Activated T-cell treated with anti-CD3 and anti-CD28 coated beads, Interleukin-2, amount 50 U/mL, for 24 hours (primary cell): Measurements from ENCODE around the gene GEMIN4.
"Not testable (repeated sequence)": the region's sequence is repeated elsewhere in the genome, so short reads cannot be mapped to it uniquely, and the experiment has no call there.

Source experiments
- DNase-seq: peaks from one replicate; pipeline ENCODE4 v3.0.0-alpha.2; 2020
- H3K27ac Mint-ChIP-seq: 2 replicates; pipeline ENCODE4 v1.8.0; 2020; ENCODE audit warnings: mild to moderate bottlenecking, mixed read lengths
- H3K27me3 Mint-ChIP-seq: 2 replicates; pipeline ENCODE4 v1.8.0; 2020; ENCODE audit warnings: mixed read lengths
- H3K36me3 Mint-ChIP-seq: 2 replicates; pipeline ENCODE4 v1.8.0; 2020; ENCODE audit warnings: low read depth, mixed read lengths
- H3K4me1 Mint-ChIP-seq: 2 replicates; pipeline ENCODE4 v1.8.0; 2020; ENCODE audit warnings: low read depth, mixed read lengths
- H3K4me3 Mint-ChIP-seq: 2 replicates; pipeline ENCODE4 v1.8.0; 2020; ENCODE audit warnings: mild to moderate bottlenecking, moderate library complexity, mixed read lengths
- H3K9me3 Mint-ChIP-seq: 2 replicates; pipeline ENCODE4 v1.8.0; 2020; ENCODE audit warnings: mixed read lengths

GEMIN4 gene

DNA sequence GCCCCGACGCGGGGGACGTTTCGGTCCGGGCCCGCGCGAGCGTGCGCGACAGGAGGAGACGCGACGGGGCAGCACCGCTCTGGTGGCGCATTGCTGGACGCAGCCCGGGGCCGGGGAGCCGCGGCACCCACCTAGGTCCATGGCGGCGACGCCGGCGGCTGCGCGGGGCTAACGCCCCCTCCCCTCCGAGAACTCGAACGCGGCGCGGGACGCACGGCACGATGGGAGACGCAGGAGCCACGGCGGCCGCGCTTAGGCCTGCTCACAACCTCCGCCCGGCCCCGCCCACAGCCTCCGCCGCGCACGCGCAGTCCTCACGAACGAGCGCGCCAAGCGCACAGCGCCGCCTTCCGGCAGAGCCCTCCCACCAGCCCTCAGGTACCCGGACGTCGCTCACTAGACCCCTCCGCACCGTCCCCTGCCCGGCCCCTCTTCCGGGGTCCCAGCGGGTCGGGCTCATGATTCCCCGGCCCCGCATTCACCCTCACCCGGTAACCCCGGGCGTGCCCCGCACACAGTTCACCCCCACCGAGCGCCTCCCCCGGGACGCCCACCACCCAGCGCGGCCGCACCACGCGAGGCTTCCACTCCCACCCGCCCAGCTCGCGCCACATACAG, at the start of gene GEMIN4:
Gene GEMIN4 (minus strand): TSS at position 263 of the 618 bp plus-strand sequence. CDS start 122 bp downstream, at position 141.
- Mint-ChIP-seq H3K9me3 (peaks cover 4% of the 10 kb centered on the region), H3K4me1 (peaks cover 43% of the 10 kb centered on the region), H3K36me3 (peaks cover 60% of the 10 kb centered on the region), H3K4me3 (peak within 1 kb of the TSS; percentile 99), H3K27ac (peak within 1 kb of the TSS; percentile 98), H3K27me3 (no peaks in the 10 kb centered on the region)
- peak; percentile 100 for DNase-seq

DNA sequence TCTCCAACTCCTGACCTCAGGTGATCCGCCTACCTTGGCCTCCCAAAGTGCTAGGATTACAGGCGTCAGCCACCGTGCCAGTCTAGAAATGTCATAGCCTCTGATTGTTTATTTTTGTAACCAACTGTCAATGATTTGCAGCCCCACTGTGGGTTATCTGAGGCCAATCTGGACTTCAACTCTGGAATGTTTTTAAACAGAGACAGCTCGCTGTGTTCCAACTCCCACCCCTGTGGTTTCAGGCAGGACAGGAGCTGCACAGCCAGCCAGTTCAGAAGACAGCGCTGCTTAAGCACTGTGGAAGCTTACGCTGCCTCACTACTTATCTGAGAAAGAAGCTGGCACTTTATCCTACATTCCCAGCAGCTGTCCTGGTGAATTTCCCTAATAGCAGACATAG, 49.6 kb upstream of the GEMIN4 start:
- no peak for DNase-seq
- Mint-ChIP-seq H3K4me1 (no peaks in the 10 kb centered on the region), H3K27ac (no peak overlapping the region), H3K4me3 (no peak overlapping the region), H3K36me3 (peaks cover 2% of the 10 kb centered on the region), H3K9me3 (no peaks in the 10 kb centered on the region), H3K27me3 (no peaks in the 10 kb centered on the region)

DNA sequence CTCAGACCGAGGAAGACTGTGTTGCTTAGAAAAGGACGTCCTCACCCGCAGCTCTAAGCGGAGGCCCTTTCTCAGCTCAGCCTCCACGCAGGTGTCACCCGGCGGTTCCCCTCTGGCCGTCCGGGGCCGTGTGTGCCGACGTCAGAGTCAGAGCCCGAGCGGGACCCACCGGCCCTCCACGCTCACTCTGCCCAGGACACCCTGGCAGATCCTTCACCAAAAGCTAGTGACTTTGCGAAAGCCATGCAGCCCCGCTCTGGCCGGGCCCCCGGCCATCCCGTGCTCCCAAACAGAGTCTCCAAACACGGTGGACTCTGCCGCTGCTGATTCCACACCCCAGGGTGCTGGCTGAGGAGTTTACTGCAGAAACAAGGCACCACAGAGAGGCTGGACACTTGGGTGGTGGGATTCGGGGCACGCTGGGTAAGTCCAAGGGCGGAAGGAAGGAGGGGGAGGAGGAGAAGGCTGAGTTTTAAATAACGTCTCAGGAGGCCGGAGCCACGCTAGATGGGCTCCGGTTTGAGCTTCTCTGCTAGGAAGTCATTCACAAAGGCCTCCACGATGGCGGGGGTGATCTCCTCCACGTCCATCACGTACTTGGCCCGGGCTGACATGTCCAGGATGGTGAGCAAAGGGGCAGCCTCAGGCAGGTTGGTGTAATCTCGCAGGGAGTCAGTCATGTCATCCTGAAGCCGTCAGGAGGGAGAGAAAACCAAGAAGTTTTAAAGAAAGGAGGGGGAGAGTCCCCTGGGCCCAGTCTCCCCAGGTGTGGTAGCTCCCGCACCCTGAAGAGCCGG, 48.6 kb upstream of the GEMIN4 start:
- Mint-ChIP-seq H3K4me1 (no peaks in the 10 kb centered on the region), H3K27me3 (no peaks in the 10 kb centered on the region), H3K36me3 (peaks cover 2% of the 10 kb centered on the region), H3K9me3 (no peaks in the 10 kb centered on the region), H3K27ac (no peak overlapping the region), H3K4me3 (no peak overlapping the region)
- no peak for DNase-seq

DNA sequence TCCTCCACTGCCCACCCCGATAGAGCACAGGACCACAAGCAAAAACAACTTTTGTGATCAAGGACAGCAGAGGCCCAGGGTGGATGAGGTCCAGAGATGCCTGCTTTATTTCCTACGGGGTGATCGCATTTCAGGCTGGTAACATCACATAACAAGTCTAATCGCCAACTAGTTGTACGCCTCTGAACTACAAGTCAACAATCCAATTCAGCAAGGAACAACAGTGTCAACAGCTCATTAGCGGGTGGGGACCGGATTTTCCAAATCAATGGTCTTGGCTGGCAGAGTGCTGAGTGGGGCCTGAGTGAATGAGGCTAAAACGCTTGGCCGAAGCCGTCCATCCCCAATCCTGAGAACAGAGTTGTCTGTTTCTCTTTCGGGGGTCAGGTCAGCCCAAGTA, 47.2 kb upstream of the GEMIN4 start:
- peaks cover 7% of the 10 kb centered on the region for H3K4me1 Mint-ChIP-seq
- H3K27me3 Mint-ChIP-seq: no peaks in the 10 kb centered on the region
- peaks cover 7% of the 10 kb centered on the region for H3K36me3 Mint-ChIP-seq
- no peak overlapping the region for H3K27ac Mint-ChIP-seq
- DNase-seq: no peak
- H3K9me3 Mint-ChIP-seq: no peaks in the 10 kb centered on the region
- H3K4me3 Mint-ChIP-seq: no peak overlapping the region

DNA sequence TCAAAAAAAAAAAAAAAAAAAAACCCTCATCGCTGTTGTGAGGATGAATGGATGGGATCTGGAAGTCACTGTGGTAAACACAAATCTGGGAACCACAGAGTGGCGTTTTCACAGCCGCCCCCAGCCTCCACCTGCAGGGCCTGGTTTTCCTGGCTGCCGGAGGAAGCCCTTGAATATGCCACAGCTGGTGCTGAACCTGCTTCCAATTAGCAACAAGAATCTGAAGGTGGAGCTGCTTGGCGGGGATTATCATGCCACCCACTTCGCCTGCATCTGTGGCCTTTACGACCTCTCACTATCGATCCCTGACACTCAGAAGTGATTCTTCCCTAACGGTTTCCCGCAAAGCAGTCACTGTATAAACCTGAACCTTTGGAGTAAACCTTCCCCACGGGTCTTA, 46.2 kb upstream of the GEMIN4 start:
- Mint-ChIP-seq H3K36me3 (peaks cover 12% of the 10 kb centered on the region), H3K9me3 (no peaks in the 10 kb centered on the region), H3K4me3 (no peak overlapping the region), H3K4me1 (peaks cover 7% of the 10 kb centered on the region), H3K27ac (no peak overlapping the region), H3K27me3 (no peaks in the 10 kb centered on the region)
- no peak for DNase-seq

DNA sequence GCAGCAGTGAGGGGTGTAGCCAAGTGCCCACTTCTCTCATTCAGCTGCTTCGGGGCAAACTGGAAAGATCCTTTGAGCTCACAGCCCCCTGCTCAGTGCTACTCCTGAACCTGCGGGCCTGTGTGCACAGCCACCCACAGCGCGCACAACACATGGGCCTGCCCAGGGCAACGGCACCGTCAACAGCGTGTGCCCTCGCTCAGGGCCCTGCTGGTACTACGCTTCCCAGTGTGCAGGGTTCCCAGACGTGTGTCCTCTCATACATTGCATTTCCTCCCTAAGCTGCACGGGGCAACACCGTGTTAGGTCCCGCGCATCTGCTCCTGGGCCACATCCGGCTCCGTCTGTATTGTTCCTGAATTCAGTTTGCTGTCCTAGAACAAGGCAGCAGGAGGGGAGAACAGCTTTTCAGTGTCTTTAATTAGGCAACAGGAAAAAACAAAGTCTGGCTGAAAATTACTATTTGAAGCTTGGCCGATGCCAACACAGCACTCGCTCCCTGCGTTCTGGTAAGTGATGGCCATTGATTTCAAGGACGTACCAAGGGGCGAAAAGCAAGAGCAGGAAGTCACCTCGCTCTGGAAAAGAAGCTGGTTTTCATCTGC, 45.3 kb upstream of the GEMIN4 start:
- H3K4me1 Mint-ChIP-seq: peaks cover 7% of the 10 kb centered on the region
- H3K27me3 Mint-ChIP-seq: no peaks in the 10 kb centered on the region
- H3K36me3 Mint-ChIP-seq: peaks cover 17% of the 10 kb centered on the region
- H3K27ac Mint-ChIP-seq: no peak overlapping the region
- H3K4me3 Mint-ChIP-seq: no peak overlapping the region
- no peaks in the 10 kb centered on the region for H3K9me3 Mint-ChIP-seq
- DNase-seq: no peak

DNA sequence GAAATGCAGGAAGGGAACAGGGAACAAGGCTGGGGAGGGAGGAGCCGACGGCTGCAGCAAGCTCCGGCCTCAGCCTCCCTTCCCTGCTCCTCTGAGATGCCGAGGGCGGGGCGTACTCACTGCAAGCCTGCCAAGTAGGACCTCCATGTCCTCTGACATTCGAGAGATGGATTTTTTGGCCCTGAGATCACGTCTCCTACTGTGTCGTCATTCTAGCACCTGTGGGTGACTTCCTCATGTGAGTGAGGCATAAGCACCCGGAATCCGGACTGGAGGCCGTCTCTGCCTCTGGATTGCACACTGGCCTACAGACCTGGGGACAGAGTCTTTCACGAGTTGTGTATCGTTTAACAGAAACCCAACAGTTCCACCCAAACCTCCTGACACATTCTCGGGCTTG, 44.5 kb upstream of the GEMIN4 start:
- DNase-seq: no peak
- no peak overlapping the region for H3K27ac Mint-ChIP-seq
- peaks cover 25% of the 10 kb centered on the region for H3K36me3 Mint-ChIP-seq
- H3K27me3 Mint-ChIP-seq: no peaks in the 10 kb centered on the region
- peaks cover 7% of the 10 kb centered on the region for H3K4me1 Mint-ChIP-seq
- no peak overlapping the region for H3K4me3 Mint-ChIP-seq
- no peaks in the 10 kb centered on the region for H3K9me3 Mint-ChIP-seq

DNA sequence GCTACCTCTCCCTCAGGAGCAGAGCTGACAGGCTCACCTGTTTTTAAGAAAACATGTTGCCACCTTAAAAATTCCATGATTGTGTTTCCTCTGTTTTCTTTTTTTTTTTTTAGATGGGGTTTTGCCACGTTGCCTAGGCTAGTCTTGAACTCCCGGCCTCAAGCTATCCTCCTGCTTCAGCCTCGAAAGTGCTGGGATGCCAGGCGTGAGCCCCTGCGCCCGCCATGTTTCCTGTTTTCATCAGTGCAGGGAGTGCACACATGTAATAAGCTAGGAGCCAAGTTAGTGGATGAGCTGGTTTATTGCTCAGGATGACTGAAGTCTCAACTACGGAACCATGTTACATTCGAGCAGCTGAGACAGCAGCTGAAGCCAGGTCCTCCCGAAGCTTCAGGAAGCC, 43.7 kb upstream of the GEMIN4 start:
- Mint-ChIP-seq H3K9me3 (no peaks in the 10 kb centered on the region), H3K4me1 (peaks cover 7% of the 10 kb centered on the region), H3K4me3 (no peak overlapping the region), H3K27me3 (no peaks in the 10 kb centered on the region), H3K36me3 (peaks cover 33% of the 10 kb centered on the region), H3K27ac (no peak overlapping the region)
- DNase-seq: no peak

DNA sequence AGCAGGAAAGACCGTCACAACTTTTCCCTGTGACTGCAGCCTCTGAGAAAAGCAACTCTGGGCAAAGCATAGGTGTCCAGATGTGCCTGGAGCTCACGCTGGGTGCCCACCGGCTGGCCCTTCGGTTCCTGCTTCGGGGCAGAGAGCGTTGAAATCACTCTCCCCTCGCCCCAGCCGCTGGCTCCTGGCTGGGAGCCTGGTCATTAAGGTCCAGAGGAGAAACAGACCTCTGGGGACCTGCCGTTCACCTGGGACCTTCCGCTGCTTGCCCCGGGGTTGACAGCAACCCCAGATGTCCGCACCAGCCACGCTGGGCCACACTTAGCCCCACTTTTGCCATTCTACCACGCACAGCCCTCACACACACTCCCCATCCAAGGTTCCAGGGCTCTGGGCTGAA, 43.2 kb upstream of the GEMIN4 start:
- Mint-ChIP-seq H3K36me3 (peaks cover 34% of the 10 kb centered on the region), H3K9me3 (no peaks in the 10 kb centered on the region), H3K27ac (no peak overlapping the region), H3K4me1 (peaks cover 7% of the 10 kb centered on the region), H3K27me3 (no peaks in the 10 kb centered on the region), H3K4me3 (no peak overlapping the region)
- no peak for DNase-seq

DNA sequence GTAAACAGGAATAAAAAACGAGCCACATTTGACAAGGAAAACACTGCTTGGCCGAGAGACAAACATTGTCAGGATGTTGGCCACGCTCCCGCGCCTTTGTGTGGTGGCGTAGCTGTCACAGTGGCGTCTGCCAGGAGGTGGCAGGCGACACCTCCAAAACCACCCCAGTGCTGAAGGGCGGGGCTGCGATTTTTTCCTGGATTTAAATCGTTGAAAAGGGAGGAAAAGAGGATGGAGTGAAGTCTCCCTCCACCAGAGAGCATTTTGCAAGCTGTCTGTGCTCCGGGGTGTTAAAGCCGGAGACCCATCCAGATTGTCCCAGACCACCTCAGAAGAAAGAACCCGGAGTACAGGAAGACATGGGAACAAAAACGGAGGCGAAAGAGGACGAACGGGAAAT, 42.8 kb upstream of the GEMIN4 start:
- no peaks in the 10 kb centered on the region for H3K27me3 Mint-ChIP-seq
- H3K9me3 Mint-ChIP-seq: no peaks in the 10 kb centered on the region
- no peak overlapping the region for H3K4me3 Mint-ChIP-seq
- H3K4me1 Mint-ChIP-seq: peaks cover 7% of the 10 kb centered on the region
- peak overlapping the region; percentile 30 for H3K27ac Mint-ChIP-seq
- peak; percentile 52 for DNase-seq
- peaks cover 38% of the 10 kb centered on the region for H3K36me3 Mint-ChIP-seq

DNA sequence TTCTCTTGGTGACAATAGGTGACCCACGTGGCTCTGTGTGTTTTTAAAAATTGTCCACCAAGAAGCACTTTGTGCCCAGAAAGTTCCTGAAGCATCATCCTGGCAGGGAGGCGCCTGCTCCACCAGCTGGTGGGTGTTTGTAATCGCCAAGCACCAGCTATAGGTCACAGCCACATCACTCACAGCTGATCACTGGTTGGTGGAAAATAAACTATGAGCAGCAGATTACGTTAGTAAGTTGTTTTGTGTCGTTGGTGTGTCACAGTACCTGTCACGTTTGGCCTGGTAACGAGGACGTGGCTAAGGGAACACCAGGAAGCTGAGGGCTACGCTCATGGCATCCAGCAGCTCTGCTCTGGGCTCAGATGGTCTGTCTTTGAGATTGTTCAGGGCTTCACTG, 40.2 kb upstream of the GEMIN4 start:
- Mint-ChIP-seq H3K9me3 (no peaks in the 10 kb centered on the region), H3K4me1 (peaks cover 7% of the 10 kb centered on the region), H3K4me3 (no peak overlapping the region), H3K36me3 (peaks cover 63% of the 10 kb centered on the region), H3K27me3 (no peaks in the 10 kb centered on the region), H3K27ac (peak overlapping the region; percentile 29)
- DNase-seq: no peak

DNA sequence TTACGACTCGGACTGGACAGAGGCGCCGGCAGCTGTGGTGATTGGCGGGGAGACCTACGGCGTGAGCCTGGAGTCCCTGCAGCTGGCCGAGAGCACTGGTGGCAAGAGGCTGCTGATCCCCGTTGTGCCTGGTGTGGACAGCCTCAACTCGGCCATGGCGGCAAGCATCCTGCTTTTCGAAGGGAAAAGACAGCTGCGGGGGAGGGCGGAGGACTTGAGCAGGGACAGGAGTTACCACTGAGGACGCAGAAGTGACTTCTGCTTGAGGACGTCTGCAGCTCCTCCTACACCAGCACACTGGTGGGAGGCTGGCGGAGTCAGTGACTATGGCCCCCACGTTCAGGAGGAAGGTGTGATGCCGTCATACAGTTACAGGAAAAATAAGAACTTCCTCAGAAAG, 39.8 kb upstream of the GEMIN4 start:
- Mint-ChIP-seq H3K27ac (peak overlapping the region; percentile 1), H3K4me1 (peaks cover 7% of the 10 kb centered on the region), H3K27me3 (no peaks in the 10 kb centered on the region), H3K9me3 (no peaks in the 10 kb centered on the region), H3K36me3 (peaks cover 66% of the 10 kb centered on the region), H3K4me3 (no peak overlapping the region)
- no peak for DNase-seq

DNA sequence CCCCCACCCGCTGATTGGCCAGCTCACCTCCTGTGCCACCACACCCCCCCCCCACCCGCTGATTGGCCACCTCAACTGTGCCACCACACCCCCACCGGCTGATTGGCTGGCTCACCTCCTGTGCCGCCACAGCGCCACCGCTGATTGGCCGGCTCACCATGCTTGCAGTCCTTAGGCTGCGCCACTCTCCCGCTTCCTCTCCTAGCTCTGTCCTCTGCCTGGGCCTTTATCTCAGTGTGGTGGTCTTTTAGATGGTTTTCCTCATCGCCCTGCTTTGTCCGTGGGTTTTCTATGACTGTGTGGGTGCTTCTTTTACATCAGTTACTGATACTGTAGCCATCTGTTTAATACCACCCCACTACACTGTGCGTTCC, 38.8 kb upstream of the GEMIN4 start:
- H3K27me3 Mint-ChIP-seq, H3K4me1 Mint-ChIP-seq: not testable (repeated sequence)

DNA sequence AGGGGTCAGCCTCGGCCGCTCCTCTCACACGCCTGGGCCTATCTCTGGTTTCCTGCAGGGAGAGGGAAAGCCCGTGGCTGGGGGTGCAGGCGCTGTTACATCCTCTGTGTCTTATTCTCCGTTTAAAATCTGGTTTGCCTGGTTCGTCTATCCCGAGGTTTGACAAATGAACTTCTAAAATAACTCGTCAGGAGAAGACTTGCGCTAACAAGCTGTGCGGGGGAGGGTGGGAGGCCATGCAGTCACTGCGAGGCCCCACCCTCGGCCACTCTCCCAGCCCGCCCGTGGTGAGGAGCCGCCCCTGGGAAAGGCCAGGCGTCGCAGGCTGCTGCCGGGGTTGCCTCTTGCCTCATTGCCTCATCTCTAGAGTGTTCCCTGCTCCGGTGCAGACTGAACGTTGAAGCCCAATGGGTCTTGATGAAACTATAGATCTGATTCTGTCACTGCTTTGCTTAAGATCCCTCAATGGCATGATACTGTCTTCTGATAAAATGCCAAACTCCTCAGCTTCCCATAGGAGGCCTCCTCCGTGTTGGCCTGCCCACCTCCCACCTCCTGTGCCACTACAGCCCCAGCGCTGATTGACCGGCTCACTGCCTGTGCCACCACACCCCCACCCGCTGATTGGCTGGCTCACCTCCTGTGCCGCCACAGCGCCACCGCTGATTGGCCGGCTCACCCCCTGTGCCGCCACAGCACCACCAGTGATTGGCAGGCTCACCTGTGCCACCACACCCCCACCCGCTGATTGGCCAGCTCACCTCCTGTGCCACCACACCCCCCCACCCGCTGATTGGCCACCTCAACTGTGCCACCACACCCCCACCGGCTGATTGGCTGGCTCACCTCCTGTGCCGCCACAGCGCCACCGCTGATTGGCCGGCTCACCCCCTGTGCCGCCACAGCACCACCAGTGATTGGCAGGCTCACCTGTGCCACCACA, 38.1 kb upstream of the GEMIN4 start:
- not testable (repeated sequence) for DNase-seq, H3K4me3 Mint-ChIP-seq, H3K27ac Mint-ChIP-seq, H3K9me3 Mint-ChIP-seq, H3K27me3 Mint-ChIP-seq
- Mint-ChIP-seq H3K36me3 (peaks cover 78% of the 10 kb centered on the region), H3K4me1 (peaks cover 13% of the 10 kb centered on the region)

More for the DNA sequence above, 38.8 kb upstream of the GEMIN4 start:
- not testable (repeated sequence) for DNase-seq, H3K4me3 Mint-ChIP-seq, H3K9me3 Mint-ChIP-seq, H3K27ac Mint-ChIP-seq
- H3K36me3 Mint-ChIP-seq: peaks cover 72% of the 10 kb centered on the region
